GM12801 (cell line): ENCODE results near the gene CCNT2.

Source experiments
- CTCF ChIP-seq: IDR thresholded peaks from one replicate; pipeline ENCODE4 v1.5.1; 2011; ENCODE audit warnings: control low read depth; ENCODE audit not compliant: insufficient read length; ENCODE audit errors: extremely low read depth

The CCNT2 gene

GRCh38 chr2:134892282-134893035 lies 26.2 kb upstream of the CCNT2 start:
- TF ChIP-seq CTCF: no peak

GRCh38 chr2:134897932-134898331 lies 20.7 kb upstream of the CCNT2 start:
- TF ChIP-seq CTCF: no peak

- no peak for TF ChIP-seq CTCF
Measured at GRCh38 chr2:134899204-134899603, 19.4 kb upstream of the CCNT2 start.

GRCh38 chr2:134900151-134900550 lies 18.5 kb upstream of the CCNT2 start:
- no peak for TF ChIP-seq CTCF

- TF ChIP-seq CTCF: no peak
Measured at GRCh38 chr2:134905168-134905567, 13.5 kb upstream of the CCNT2 start.

GRCh38 chr2:134906726-134907125 lies 11.9 kb upstream of the CCNT2 start:
- TF ChIP-seq CTCF: no peak

GRCh38 chr2:134910763-134911399 lies 7.7 kb upstream of the CCNT2 start:
- no peak for TF ChIP-seq CTCF
